Peyer's patch (tissue), 4 donors: Measurements from ENCODE around the gene PLD5.
"Not testable (repeated sequence)": the region's sequence is repeated elsewhere in the genome, so short reads cannot be mapped to it uniquely, and the experiment has no call there.

Experiments used
- POLR2A ChIP-seq, 2 donors: fragments of 450-650 bp; IDR thresholded peaks; one replicate each; pipeline ENCODE4 v1.5.1; 2017; ENCODE audit warnings: antibody characterized with exemption in 2 of 2, mild to moderate bottlenecking in 2 of 2, moderate library complexity in 2 of 2
- TF ChIP-seq, protein P1 (sequence below), 6 experiments: fragments of 450-650 bp in 4 of 6; fragments of 200-600 bp in 2 of 6; sonication (generic) in 1 of 6; IDR thresholded peaks; one replicate each; pipeline ENCODE4 v1.5.1; 2017 to 2019; ENCODE audit warnings: antibody characterized with exemption in 6 of 6, mild to moderate bottlenecking in 3 of 6, moderate library complexity in 1 of 6

- TF ChIP-seq POLR2A (IDR thresholded peaks at IDR 0.05) = not testable (repeated sequence)
- TF ChIP-seq, protein P1, sequence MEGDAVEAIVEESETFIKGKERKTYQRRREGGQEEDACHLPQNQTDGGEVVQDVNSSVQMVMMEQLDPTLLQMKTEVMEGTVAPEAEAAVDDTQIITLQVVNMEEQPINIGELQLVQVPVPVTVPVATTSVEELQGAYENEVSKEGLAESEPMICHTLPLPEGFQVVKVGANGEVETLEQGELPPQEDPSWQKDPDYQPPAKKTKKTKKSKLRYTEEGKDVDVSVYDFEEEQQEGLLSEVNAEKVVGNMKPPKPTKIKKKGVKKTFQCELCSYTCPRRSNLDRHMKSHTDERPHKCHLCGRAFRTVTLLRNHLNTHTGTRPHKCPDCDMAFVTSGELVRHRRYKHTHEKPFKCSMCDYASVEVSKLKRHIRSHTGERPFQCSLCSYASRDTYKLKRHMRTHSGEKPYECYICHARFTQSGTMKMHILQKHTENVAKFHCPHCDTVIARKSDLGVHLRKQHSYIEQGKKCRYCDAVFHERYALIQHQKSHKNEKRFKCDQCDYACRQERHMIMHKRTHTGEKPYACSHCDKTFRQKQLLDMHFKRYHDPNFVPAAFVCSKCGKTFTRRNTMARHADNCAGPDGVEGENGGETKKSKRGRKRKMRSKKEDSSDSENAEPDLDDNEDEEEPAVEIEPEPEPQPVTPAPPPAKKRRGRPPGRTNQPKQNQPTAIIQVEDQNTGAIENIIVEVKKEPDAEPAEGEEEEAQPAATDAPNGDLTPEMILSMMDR (IDR thresholded peaks at IDR 0.05) = not testable (repeated sequence)
Observed at GRCh38 chr1:242330865-242331264, 193.6 kb downstream of the PLD5 start.
